IMR-90 (cell line): Measurements from ENCODE around the gene F5. TPM values are rescaled to one million over a fixed set of nuclear protein-coding genes. Genes with fewer than 3 reads are reported as not detected.

Source experiments
- ATAC-seq: fragments of 200-7000 bp; cut with Tn5 transposase; 2 replicates; pipeline ENCODE4 v1.9.1; 2020; ENCODE audit warnings: low read depth, mild to moderate bottlenecking, moderate library complexity
- BruUV-seq: library from RNA; stranded (reverse); fragments of 400-500 nt; replicated peaks from 2 replicates; lab custom pipeline; 2021; lab: Mats Ljungman, UMichigan
- CTCF ChIA-PET: fragments of 300-600 bp; formaldehyde crosslinking; extraction: SDS; loops from one replicate; lab custom pipeline; 2021; ENCODE audit warnings: antibody characterized with exemption; lab: Yijun Ruan, JAX
- POLR2A ChIA-PET: fragments of 300-600 bp; sonication (Branson Sonifier 250); formaldehyde crosslinking; loops from one replicate; lab custom pipeline; 2022; ENCODE audit warnings: antibody characterized with exemption; ENCODE audit not compliant: unreplicated experiment; lab: Charles Lee
- DNase-seq: peaks from one replicate; pipeline ENCODE4 v3.0.0; 2013
- H2AFZ ChIP-seq: replicated peaks from 2 replicates; pipeline ENCODE3; 2013; ENCODE audit warnings: low read length, mild to moderate bottlenecking; ENCODE audit not compliant: poor library complexity
- H2AK5ac ChIP-seq: 2 replicates; pipeline ENCODE4 v1.6.1; 2013; ENCODE audit warnings: low read depth, low read length, inconsistent platforms
- H2AK9ac ChIP-seq: replicated peaks from 2 replicates; pipeline ENCODE3; 2013; ENCODE audit warnings: mild to moderate bottlenecking, low read depth, low read length, moderate library complexity; ENCODE audit not compliant: poor library complexity
- H2BK120ac ChIP-seq: 2 replicates; pipeline ENCODE4 v1.6.1; 2013; ENCODE audit warnings: low read depth, low read length, inconsistent platforms
- H2BK15ac ChIP-seq: 3 replicates; pipeline ENCODE4 v1.6.1; 2013; ENCODE audit warnings: low read depth, low read length, inconsistent platforms
- H2BK20ac ChIP-seq: 2 replicates; pipeline ENCODE4 v1.6.1; 2013; ENCODE audit warnings: low read depth, mild to moderate bottlenecking, inconsistent platforms, low read length, moderate library complexity
- H2BK5ac ChIP-seq: 2 replicates; pipeline ENCODE4 v1.6.1; 2013; ENCODE audit warnings: mild to moderate bottlenecking, low read depth, low read length, inconsistent platforms; ENCODE audit not compliant: poor library complexity, severe bottlenecking
- H3K14ac ChIP-seq: replicated peaks from 2 replicates; pipeline ENCODE4 v1.6.1; 2013; ENCODE audit warnings: low read depth, low read length, inconsistent platforms
- H3K18ac ChIP-seq: 2 replicates; pipeline ENCODE4 v1.6.1; 2013; ENCODE audit warnings: low read depth, low read length, control low read depth
- H3K23ac ChIP-seq: 2 replicates; pipeline ENCODE4 v1.6.1; 2013; ENCODE audit warnings: low read depth, low read length, inconsistent platforms
- H3K27ac ChIP-seq: 2 replicates; pipeline ENCODE4 v1.5.1; 2013; ENCODE audit warnings: mild to moderate bottlenecking, control low read depth, low read length; ENCODE audit not compliant: insufficient read depth
- H3K27me3 ChIP-seq: 2 replicates; pipeline ENCODE4 v1.6.1; 2013; ENCODE audit warnings: low read length; ENCODE audit not compliant: control insufficient read depth, insufficient read depth
- H3K36me3 ChIP-seq: 2 replicates; pipeline ENCODE4 v1.6.1; 2013; ENCODE audit warnings: low read length, mixed read lengths; ENCODE audit not compliant: control insufficient read depth, insufficient read depth
- H3K4ac ChIP-seq: 2 replicates; pipeline ENCODE4 v1.6.1; 2013; ENCODE audit warnings: low read depth, low read length, inconsistent platforms
- H3K4me1 ChIP-seq: 2 replicates; pipeline ENCODE4 v1.6.1; 2013; ENCODE audit warnings: low read length, mixed read lengths; ENCODE audit not compliant: control insufficient read depth, insufficient read depth
- H3K4me2 ChIP-seq: 2 replicates; pipeline ENCODE4 v1.6.1; 2013; ENCODE audit warnings: low read depth, mild to moderate bottlenecking, control low read depth, low read length, moderate library complexity
- H3K4me3 ChIP-seq: 2 replicates; pipeline ENCODE4 v1.5.1; 2013; ENCODE audit warnings: low read depth, mild to moderate bottlenecking, control low read depth, low read length, moderate library complexity; ENCODE audit not compliant: insufficient read depth
- H3K56ac ChIP-seq: 2 replicates; pipeline ENCODE4 v1.6.1; 2013; ENCODE audit warnings: low read length, inconsistent platforms; ENCODE audit not compliant: insufficient read depth; ENCODE audit errors: extremely low read depth
- H3K79me1 ChIP-seq, 2 experiments: 2 replicates each; pipeline ENCODE4 v1.6.1; 2013; ENCODE audit warnings: low read length in 2 of 2, inconsistent platforms in 1 of 2, low read depth in 1 of 2
- H3K9ac ChIP-seq: 2 replicates; pipeline ENCODE4 v1.6.1; 2013; ENCODE audit warnings: low read depth, low read length, control low read depth
- H3K9me1 ChIP-seq: 2 replicates; pipeline ENCODE4 v1.6.1; 2013; ENCODE audit warnings: low read length, inconsistent platforms; ENCODE audit not compliant: insufficient read depth
- H3K9me3 ChIP-seq: 2 replicates; pipeline ENCODE4 v1.6.1; 2013; ENCODE audit warnings: low read length; ENCODE audit not compliant: control insufficient read depth, insufficient read depth
- H4K20me1 ChIP-seq: 2 replicates; pipeline ENCODE4 v1.6.1; 2013; ENCODE audit warnings: low read length, inconsistent platforms; ENCODE audit not compliant: insufficient read depth
- H4K5ac ChIP-seq: 2 replicates; pipeline ENCODE4 v1.6.1; 2013; ENCODE audit warnings: mild to moderate bottlenecking, low read depth, low read length, control low read depth
- H4K8ac ChIP-seq, 2 experiments: 2 replicates each; pipeline ENCODE4 v1.6.1; 2013; ENCODE audit warnings: low read depth in 2 of 2, low read length in 2 of 2, control low read depth in 1 of 2, inconsistent platforms in 1 of 2
- H4K91ac ChIP-seq: 2 replicates; pipeline ENCODE4 v1.6.1; 2013; ENCODE audit warnings: low read depth, low read length, inconsistent platforms; ENCODE audit not compliant: insufficient read depth
- BHLHE40 ChIP-seq: fragments of 150-350 bp; IDR thresholded peaks from 2 replicates; pipeline ENCODE4 v1.6.1; 2016; ENCODE audit warnings: mild to moderate bottlenecking, low read depth, low read length
- CHD1 ChIP-seq: IDR thresholded peaks from 2 replicates; pipeline ENCODE4 v1.6.1; 2012; ENCODE audit warnings: low read depth, low read length, improper control_type of control experiment
- ELK1 ChIP-seq: fragments of 150-350 bp; IDR thresholded peaks from 2 replicates; pipeline ENCODE4 v1.6.1; 2016; ENCODE audit warnings: low read depth, mild to moderate bottlenecking, low read length, moderate library complexity, borderline replicate concordance
- FOS ChIP-seq: fragments of 150-350 bp; IDR thresholded peaks from 2 replicates; pipeline ENCODE4 v1.6.1; 2016; ENCODE audit warnings: low read depth, low read length
- NFE2L2 ChIP-seq: fragments of 150-350 bp; IDR thresholded peaks from 2 replicates; pipeline ENCODE4 v1.6.1; 2016; ENCODE audit warnings: low read depth, mild to moderate bottlenecking, low read length
- POLR2A ChIP-seq: IDR thresholded peaks from 2 replicates; pipeline ENCODE4 v1.6.1; 2012; ENCODE audit warnings: mild to moderate bottlenecking, low read depth, low read length
- RAD21 ChIP-seq: IDR thresholded peaks from 2 replicates; pipeline ENCODE4 v1.6.1; 2012; ENCODE audit warnings: low read length, improper control_type of control experiment
- RFX5 ChIP-seq: IDR thresholded peaks from 2 replicates; pipeline ENCODE4 v1.8.0; 2012; ENCODE audit warnings: low read depth, mild to moderate bottlenecking, low read length, moderate library complexity
- SMC3 ChIP-seq: fragments of 150-350 bp; IDR thresholded peaks from 2 replicates; pipeline ENCODE4 v1.6.1; 2016; ENCODE audit warnings: low read depth, mild to moderate bottlenecking, antibody characterized with exemption, low read length, moderate library complexity
- USF2 ChIP-seq: fragments of 150-350 bp; IDR thresholded peaks from 2 replicates; pipeline ENCODE4 v1.6.1; 2017; ENCODE audit warnings: mild to moderate bottlenecking, antibody characterized with exemption, low read length, low read depth
- WGBS, 2 experiments: methylation state at CpG; one replicate each; pipeline versions ENCODE4 v1.1.5 to v1.1.7; 2013; ENCODE audit warnings: missing lambda C conversion rate in 2 of 2; ENCODE audit not compliant: insufficient read length in 1 of 2; ENCODE audit errors: extremely low coverage in 2 of 2; 5-methylcytosine and 5-hydroxymethylcytosine counted together
- dilution Hi-C: fragments of 300-500 bp; cut with HindIII; formaldehyde crosslinking; loops from one replicate; pipeline ENCODE4 v1.14.3; 2018; ENCODE audit warnings: low sequenced_read_pairs; ENCODE audit not compliant: unreplicated experiment
- in situ Hi-C: fragments of 300-500 bp; cut with MboI; formaldehyde crosslinking; loops from 3 replicates; pipeline ENCODE4 v1.14.3; 2019; ENCODE audit warnings: low sequenced_read_pairs, inconsistent platforms, mixed read lengths
- intact Hi-C: fragments of 100-400 bp; cut with micrococcal nuclease; formaldehyde crosslinking; loops from 2 replicates; pipeline ENCODE4 v1.10.0; 2022
- polyA plus RNA-seq, 3 experiments: library from polyadenylated mRNA; depleted of rRNA; stranded (reverse); fragments of >200 nt; gene quantifications; 2 replicates each; pipeline ENCODE4 v1.2.3, GENCODE V29; 2012; ENCODE audit warnings: low replicate concordance in 1 of 3
- total RNA-seq: library from RNA; depleted of rRNA; stranded (reverse); fragments of >200 nt; gene quantifications from 2 replicates; pipeline ENCODE4 v1.2.3, GENCODE V29; 2012

The F5 gene
- total and polyA plus RNA-seq, 2 of the 4 experiments (the other 2 are of a cell fraction): not detected

- TF ChIP-seq RAD21 (no peak), NFE2L2 (no peak), POLR2A (no peak), RFX5 (no peak), BHLHE40 (no peak), ELK1 (no peak), SMC3 (no peak), FOS (no peak), USF2 (no peak), CHD1 (no peak)
- Histone ChIP-seq H2BK15ac (no peak overlapping the region), H3K4me3 (no peak overlapping the region), H3K36me3 (no peaks in the 10 kb centered on the region), H4K8ac (no peak overlapping the region), H4K20me1 (no peaks in the 10 kb centered on the region), H2BK120ac (no peak overlapping the region), H2AK5ac (no peak overlapping the region), H3K27me3 (no peaks in the 10 kb centered on the region; the same call in 1 of the 2 replicates), H3K9me3 (no peaks in the 10 kb centered on the region), H3K9ac (no peak overlapping the region), H3K23ac (no peak overlapping the region), H3K9me1 (no peaks in the 10 kb centered on the region), H3K79me1 (no peaks in the 10 kb centered on the region), H3K56ac (no peak overlapping the region), H3K27ac (no peak overlapping the region), H3K18ac (no peak overlapping the region), H2AK9ac (no peak overlapping the region), H2AFZ (no peak overlapping the region), H2BK20ac (no peak overlapping the region), H3K4me2 (no peak overlapping the region), H3K14ac (no peak overlapping the region), H2BK5ac (no peak overlapping the region), H3K4ac (no peak overlapping the region), H4K5ac (no peak overlapping the region), H4K91ac (no peak overlapping the region), H3K4me1 (no peaks in the 10 kb centered on the region)
- DNase-seq: no peak
- intact Hi-C loops: no loop called here
- dilution Hi-C loops: no loop called here
- in situ Hi-C loops: no loop called here
- BruUV-seq: no TSS peak
- POLR2A ChIA-PET: no interaction called here
- CTCF ChIA-PET: no interaction called here
- WGBS, 2 experiments: no CpG with 5 or more reads among the region's 1 CpG
- ATAC-seq: no peak
Measured at GRCh38 chr1:169509354-169509753, 76.9 kb downstream of the F5 start.
